BJ (cell line): Measurements from ENCODE around the gene ARL6IP5. TPM values are rescaled to one million over a fixed set of nuclear protein-coding genes. Genes with fewer than 3 reads are reported as not detected.

Experiments
- CTCF ChIA-PET: fragments of 350-600 bp; formaldehyde crosslinking; extraction: SDS; loops from one replicate; lab custom pipeline; 2021; ENCODE audit warnings: antibody characterized with exemption, inconsistent platforms; lab: Yijun Ruan, JAX
- POLR2A ChIA-PET: fragments of 300-600 bp; sonication (Branson Sonifier 250); formaldehyde crosslinking; extraction: SDS; loops from one replicate; lab custom pipeline; 2021; ENCODE audit warnings: antibody characterized with exemption; lab: Charles Lee
- DNase-seq: peaks from one replicate; pipeline ENCODE4 v3.0.0-alpha.2; 2011; ENCODE audit warnings: low read depth
- H3K27me3 ChIP-seq: 2 replicates; pipeline ENCODE4 v1.6.0; 2011; ENCODE audit warnings: low read length; ENCODE audit not compliant: control insufficient read depth, insufficient read depth
- H3K36me3 ChIP-seq: 2 replicates; pipeline ENCODE4 v1.5.1; 2011; ENCODE audit warnings: low read length; ENCODE audit not compliant: control insufficient read depth, insufficient read depth
- H3K4me3 ChIP-seq: 2 replicates; pipeline ENCODE4 v1.5.1; 2011; ENCODE audit warnings: low read depth, mild to moderate bottlenecking, control low read depth, low read length
- CTCF ChIP-seq: IDR thresholded peaks from 2 replicates; pipeline ENCODE4 v1.5.1; 2011; ENCODE audit warnings: low read depth, mild to moderate bottlenecking, control low read depth, inconsistent platforms, low read length, moderate library complexity; ENCODE audit not compliant: insufficient read depth
- polyA plus RNA-seq: library from polyadenylated mRNA; depleted of rRNA; stranded (reverse); fragments of >200 nt; gene quantifications from 2 replicates; pipeline ENCODE4 v1.2.3, GENCODE V29; 2011

Gene ARL6IP5
- polyA plus RNA-seq, 1 experiment: 129 TPM

GRCh38 chr3:69115731-69116130, 31.0 kb downstream of the ARL6IP5 start:
- ChIA-PET CTCF (interaction anchor here (1.6 kb wide), 1 partner anchor 10 kb away, joined by 7 read pairs; no protein-coding TSS in a partner anchor), POLR2A (no interaction called here)
- Histone ChIP-seq H3K4me3 (no peak overlapping the region), H3K27me3 (no peaks in the 10 kb centered on the region; the same call in 1 of the 2 replicates), H3K36me3 (no peaks in the 10 kb centered on the region)
- no peak for DNase-seq
- TF ChIP-seq CTCF: no peak

- H3K27me3 ChIP-seq: no peaks in the 10 kb centered on the region; the same call in 1 of the 2 replicates
- H3K4me3 ChIP-seq: no peak overlapping the region
- H3K36me3 ChIP-seq: no peaks in the 10 kb centered on the region
- no peak for TF ChIP-seq CTCF
- ChIA-PET CTCF (interaction anchor here (1.6 kb wide), 1 partner anchor 10 kb away, joined by 7 read pairs; no protein-coding TSS in a partner anchor), POLR2A (no interaction called here)
- DNase-seq: no peak
Measured at GRCh38 chr3:69116162-69116561, 31.4 kb downstream of the ARL6IP5 start.

GRCh38 chr3:69116897-69117296, 32.2 kb downstream of the ARL6IP5 start:
- TF ChIP-seq CTCF: no peak
- DNase-seq: no peak
- Histone ChIP-seq H3K36me3 (no peaks in the 10 kb centered on the region), H3K27me3 (no peaks in the 10 kb centered on the region; the same call in 1 of the 2 replicates), H3K4me3 (no peak overlapping the region)
- POLR2A ChIA-PET: no interaction called here
- CTCF ChIA-PET: no interaction called here

GRCh38 chr3:69118555-69118954, 33.8 kb downstream of the ARL6IP5 start:
- H3K36me3 ChIP-seq: no peaks in the 10 kb centered on the region
- DNase-seq: no peak
- CTCF ChIA-PET: interaction anchor here (0.7 to 5.6 kb wide), 7 partner anchors 10 to 226 kb away, joined by 3 to 75 read pairs (median 10); no protein-coding TSS in a partner anchor
- no peaks in the 10 kb centered on the region; the same call in 1 of the 2 replicates for H3K27me3 ChIP-seq
- TF ChIP-seq CTCF: no peak
- POLR2A ChIA-PET: no interaction called here
- H3K4me3 ChIP-seq: no peak overlapping the region

GRCh38 chr3:69119138-69119537, 34.4 kb downstream of the ARL6IP5 start:
- no peak overlapping the region for H3K4me3 ChIP-seq
- H3K27me3 ChIP-seq: no peaks in the 10 kb centered on the region; the same call in 1 of the 2 replicates
- ChIA-PET POLR2A (no interaction called here), CTCF (interaction anchor here (0.7 to 5.6 kb wide), 13 partner anchors 10 to 552 kb away, joined by 3 to 75 read pairs (median 10); partner anchors contain the start of gene ARL6IP5)
- DNase-seq: no peak
- H3K36me3 ChIP-seq: no peaks in the 10 kb centered on the region
- no peak for TF ChIP-seq CTCF
